GM19324 (cell line): ENCODE results near the gene AGAP6.
"Not testable (repeated sequence)": the region's sequence is repeated elsewhere in the genome, so short reads cannot be mapped to it uniquely, and the experiment has no call there.

ENCODE experiments used
- ATAC-seq: cut with Tn5 transposase; IDR thresholded peaks from one replicate; pipeline ENCODE4 v1.9.1; 2021; ENCODE audit warnings: mild to moderate bottlenecking, moderate library complexity; ENCODE audit not compliant: unreplicated experiment, low FRiP score

AGAP6 gene

DNA sequence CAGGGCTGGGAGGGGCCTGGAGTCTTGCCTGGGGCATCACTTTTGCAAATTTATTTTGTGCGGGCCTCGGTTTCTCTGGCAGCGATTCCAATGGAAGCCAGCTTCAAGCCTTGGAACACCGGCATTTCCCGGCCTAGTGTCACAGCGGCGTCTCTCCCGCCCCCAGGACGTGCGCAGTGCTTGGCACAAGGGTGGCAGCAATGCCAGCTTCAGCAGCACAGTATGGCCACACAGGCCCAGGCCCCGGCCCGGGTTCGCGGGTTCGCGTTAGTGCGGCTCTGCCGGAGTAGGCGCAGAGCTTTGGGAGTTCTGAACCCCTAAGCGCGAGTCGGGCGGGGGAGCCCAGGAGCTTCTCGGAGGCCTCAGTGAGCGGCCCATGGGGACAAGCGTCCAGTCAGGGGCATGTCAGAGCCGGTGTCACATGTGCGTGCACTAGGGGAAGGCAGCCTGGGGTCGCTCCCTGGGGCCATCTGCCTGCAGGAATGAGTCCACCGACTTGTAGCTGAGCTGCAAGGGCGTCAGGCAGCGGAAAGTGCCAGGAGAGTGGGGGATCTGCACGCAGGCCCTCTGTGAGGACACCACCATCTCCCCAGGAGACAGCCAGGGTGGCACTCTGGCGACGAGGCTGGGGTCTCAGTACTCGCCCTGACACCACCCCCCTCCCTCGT, 36.6 kb downstream of the AGAP6 start:
- ATAC-seq: not testable (repeated sequence)

GRCh38 chr10:50025627-50026026, 37.4 kb downstream of the AGAP6 start:
- ATAC-seq: no peak

GRCh38 chr10:50027195-50027594, 39.0 kb downstream of the AGAP6 start:
- ATAC-seq: no peak

DNA sequence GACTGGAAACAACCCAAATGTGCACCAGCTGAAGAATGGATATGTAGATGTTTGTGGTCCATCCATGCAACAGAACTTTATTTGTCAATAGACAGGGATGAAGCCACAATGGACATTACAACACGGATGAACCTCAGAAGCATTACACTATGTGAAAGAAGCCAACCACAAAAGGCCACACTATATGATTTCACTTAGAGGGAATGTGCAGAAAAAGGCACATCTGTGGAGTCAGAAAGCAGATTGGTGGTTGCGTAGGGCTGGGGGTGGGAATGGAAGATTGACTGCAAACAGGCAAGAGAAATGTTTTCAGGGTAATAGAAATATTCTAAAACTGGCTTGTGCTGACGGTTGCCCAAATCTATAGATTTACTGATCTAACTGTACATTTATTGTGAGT, 45.3 kb downstream of the AGAP6 start:
- ATAC-seq: no peak

DNA sequence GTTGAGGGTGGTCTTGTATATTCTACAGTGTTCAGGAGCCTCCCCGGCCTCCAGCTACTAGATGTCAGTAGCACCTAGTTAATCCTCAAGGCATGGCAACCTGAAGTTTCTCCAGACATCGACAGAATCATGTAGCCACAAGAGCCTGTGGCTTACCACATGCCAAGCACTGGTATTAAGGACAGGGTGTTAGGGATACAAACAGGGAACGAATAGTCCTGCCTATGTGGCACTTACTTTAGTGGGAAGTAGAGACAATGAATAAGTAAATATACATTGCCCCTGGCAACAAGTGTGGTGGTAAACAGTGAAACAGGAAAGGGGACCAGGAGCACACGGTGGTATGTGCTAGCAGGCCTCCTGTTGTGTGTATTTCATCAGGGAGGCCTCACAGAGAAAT, 47.1 kb downstream of the AGAP6 start:
- ATAC-seq: not testable (repeated sequence)

DNA sequence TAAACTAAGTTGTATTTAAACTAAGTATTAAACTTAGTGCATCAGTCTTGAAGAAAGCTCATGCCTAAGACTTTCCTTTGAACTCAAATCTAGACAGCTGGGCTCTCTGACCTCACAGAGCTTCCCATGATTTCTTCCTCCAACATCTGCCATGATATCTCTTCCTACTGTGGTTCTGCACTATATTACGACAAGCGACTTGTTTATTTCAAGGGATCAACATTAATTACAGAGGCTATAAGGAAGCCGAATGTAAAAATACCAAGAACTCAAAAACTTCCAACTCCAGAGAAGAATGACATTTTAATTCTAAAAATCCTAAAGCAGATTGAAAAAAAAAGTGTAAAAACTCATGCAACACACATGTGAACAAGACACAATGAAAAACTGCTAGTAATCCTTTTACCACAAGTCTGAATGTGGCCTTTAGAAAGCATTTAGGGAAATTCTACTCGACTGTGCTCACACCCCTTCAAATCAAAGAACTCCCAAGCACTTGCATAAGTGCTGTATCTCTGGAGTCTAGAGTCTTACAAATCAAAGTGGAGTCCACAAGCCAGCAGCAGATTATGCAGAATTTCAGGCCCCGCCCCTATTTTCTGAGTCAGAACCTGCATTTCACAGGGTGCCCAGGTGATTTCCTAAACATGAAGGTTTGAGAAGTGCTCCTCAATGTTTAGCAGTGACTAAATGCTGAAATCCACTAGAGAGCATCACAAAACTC, 56.9 kb downstream of the AGAP6 start:
- no peak for ATAC-seq

- not testable (repeated sequence) for ATAC-seq
These were observed 58.3 kb downstream of the AGAP6 start for GRCh38 chr10:50046457-50046856.

GRCh38 chr10:50047594-50047993, 59.4 kb downstream of the AGAP6 start:
- not testable (repeated sequence) for ATAC-seq

DNA sequence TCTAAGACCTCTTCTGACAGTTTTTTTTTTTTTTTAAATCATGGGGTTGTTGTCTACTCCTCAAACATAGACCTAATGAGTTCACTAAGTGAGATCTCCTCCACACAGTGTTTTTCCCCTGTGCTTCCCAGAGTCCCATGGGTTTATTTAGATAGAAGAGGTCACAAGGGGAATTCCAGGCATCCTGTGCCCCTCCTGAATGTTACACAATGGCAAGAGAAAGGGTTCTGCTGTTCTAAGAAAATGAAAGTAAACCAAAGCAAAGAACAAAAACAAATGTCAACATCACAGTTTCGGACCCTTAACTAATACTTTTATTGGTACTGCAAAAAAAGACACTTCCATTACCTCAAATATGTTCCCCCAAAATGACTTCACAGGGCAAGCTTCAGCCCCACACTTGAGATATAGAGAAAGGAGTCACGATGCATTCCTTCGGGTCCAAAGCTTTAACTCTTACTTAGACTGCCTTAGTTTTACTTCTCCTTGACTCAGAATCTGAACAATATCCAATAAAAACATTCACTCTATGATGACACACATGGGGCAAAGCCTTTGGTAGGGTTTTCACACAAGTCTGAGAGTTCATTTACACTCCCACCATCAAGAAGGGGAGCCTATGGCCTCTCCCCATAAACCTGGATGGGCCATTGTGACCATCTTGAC, 63.9 kb downstream of the AGAP6 start:
- not testable (repeated sequence) for ATAC-seq

DNA sequence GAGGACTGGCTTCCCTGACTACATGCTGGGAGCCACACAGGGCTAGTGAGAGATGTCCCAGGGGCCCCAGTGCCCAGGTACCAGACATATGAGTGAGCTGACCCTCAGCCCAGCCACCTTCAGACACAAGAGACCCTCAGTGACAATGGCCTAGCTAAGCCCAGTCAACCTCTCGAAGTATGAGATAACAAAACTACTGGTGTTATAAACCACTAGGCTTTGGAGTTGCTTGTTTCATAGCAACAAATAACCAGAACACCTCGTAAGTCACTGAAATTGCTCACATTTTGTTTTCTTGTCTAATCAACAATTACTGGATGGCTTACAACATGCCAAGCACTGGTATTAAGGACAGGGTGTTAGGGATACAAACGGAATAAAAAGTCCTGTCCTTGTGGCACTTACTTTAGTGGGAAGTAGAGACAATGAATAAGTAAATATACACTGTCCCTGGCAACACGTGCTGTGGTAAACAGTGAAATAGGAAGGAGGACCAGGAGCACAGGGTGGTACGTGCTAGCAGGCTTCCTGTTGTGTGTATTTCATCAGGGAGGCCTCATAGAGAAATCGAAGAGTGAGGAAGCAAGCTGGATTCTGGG, 64.7 kb downstream of the AGAP6 start:
- not testable (repeated sequence) for ATAC-seq

DNA sequence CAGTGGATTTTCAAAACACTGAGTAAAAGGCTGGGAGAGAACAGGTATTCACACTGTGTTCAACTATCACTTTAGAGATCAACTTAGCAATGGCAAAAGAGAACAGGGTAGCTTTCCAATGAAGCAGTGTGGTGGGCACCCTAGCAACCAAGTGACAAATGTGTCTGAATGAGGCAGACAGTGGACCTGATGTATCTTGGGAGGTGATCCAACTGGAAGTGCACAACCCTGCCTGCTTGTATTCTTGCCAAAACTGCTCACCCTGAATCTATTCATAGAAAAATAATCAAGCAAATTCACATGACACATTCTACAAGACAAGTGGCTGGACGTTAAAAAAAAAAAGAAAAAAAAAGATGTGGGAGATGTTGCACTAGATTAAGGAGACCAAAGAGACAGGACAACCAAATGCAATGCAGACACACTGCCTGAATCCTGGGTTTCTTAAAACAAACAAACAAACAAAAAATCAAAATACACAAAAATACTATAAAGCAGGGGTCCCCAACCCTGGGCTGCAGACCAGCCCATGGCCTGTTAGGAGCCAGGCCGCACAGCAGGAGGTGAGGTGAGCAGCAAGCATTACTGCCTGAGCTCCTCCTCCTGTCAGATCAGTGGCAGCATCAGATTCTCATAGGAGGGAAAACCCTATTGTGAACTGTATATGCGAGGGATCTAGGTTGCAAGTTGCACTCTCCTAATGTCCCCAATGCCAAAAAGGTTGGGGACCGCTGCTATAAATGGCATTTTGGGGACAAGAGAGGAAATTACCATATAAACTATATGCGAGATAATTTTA, 67.5 kb downstream of the AGAP6 start:
- not testable (repeated sequence) for ATAC-seq

- ATAC-seq: not testable (repeated sequence)
These were observed 68.4 kb downstream of the AGAP6 start for GRCh38 chr10:50056654-50057053.

GRCh38 chr10:50058727-50059126, 70.5 kb downstream of the AGAP6 start:
- not testable (repeated sequence) for ATAC-seq

DNA sequence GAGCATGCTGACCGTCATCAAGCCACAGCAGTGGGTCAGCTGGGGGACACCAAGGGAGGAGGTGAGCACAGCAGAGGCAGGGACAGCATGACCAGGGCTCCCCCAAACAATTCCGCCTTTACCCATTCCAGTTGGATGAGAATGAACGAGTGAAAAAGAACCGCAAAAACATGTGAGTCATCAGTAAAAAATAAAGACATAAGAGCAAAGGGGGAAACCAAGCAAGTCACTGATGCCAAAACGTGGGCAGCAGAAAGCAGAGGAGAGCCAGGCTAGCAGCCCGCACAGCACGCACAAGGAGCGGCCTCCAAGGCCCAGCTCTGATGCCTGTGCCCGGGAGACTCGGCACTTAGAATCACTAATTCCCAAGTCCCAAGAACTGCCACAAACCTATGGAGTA, 71.7 kb downstream of the AGAP6 start:
- ATAC-seq: not testable (repeated sequence)
